Measurements from ENCODE around the gene AP1B1.

Gene AP1B1

GRCh38 chr22:29302681-29303465 lies 85.5 kb downstream of the AP1B1 start:
- no peak overlapping the region for H3K4me3 ChIP-seq (ENCODE audit: low read length)
- no peak for TF ChIP-seq ZNF274 (IDR thresholded peaks at IDR 0.05; ENCODE audit: low read depth, low read length)

- no peak overlapping the region for H3K4me3 ChIP-seq (ENCODE audit: low read length)
- no peak for TF ChIP-seq ZNF274 (IDR thresholded peaks at IDR 0.05; ENCODE audit: low read depth, low read length)
Observed at GRCh38 chr22:29302402-29302680, 86.0 kb downstream of the AP1B1 start.

GRCh38 chr22:29301716-29302401 lies 86.5 kb downstream of the AP1B1 start:
- no peak for TF ChIP-seq ZNF274 (IDR thresholded peaks at IDR 0.05; ENCODE audit: low read depth, low read length)
- H3K4me3 ChIP-seq (ENCODE audit: low read length), result no peak overlapping the region

GRCh38 chr22:29300807-29301601 lies 87.4 kb downstream of the AP1B1 start:
- TF ChIP-seq ZNF274 (IDR thresholded peaks at IDR 0.05; ENCODE audit: low read depth, low read length), result no peak

GRCh38 chr22:29300467-29300806 lies 87.9 kb downstream of the AP1B1 start:
- no peak overlapping the region for H3K4me3 ChIP-seq (ENCODE audit: low read length)
- no peak for TF ChIP-seq ZNF274 (IDR thresholded peaks at IDR 0.05; ENCODE audit: low read depth, low read length)

More at GRCh38 chr22:29300807-29301601, 87.4 kb downstream of the AP1B1 start:
- H3K4me3 ChIP-seq (ENCODE audit: low read length), result no peak overlapping the region

GRCh38 chr22:29299136-29299900 lies 89.1 kb downstream of the AP1B1 start:
- TF ChIP-seq ZNF274 (IDR thresholded peaks at IDR 0.05; ENCODE audit: low read depth, low read length), result no peak
- no peak overlapping the region for H3K4me3 ChIP-seq (ENCODE audit: low read length)

GRCh38 chr22:29298641-29299040 lies 89.7 kb downstream of the AP1B1 start:
- no peak for TF ChIP-seq ZNF274 (IDR thresholded peaks at IDR 0.05; ENCODE audit: low read depth, low read length)

GRCh38 chr22:29292379-29292778 lies 96.0 kb downstream of the AP1B1 start:
- TF ChIP-seq ZNF274 (IDR thresholded peaks at IDR 0.05; ENCODE audit: low read depth, low read length), result no peak
- H3K4me3 ChIP-seq (ENCODE audit: low read length), result no peak overlapping the region

More at GRCh38 chr22:29298641-29299040, 89.7 kb downstream of the AP1B1 start:
- H3K4me3 ChIP-seq (ENCODE audit: low read length), result no peak overlapping the region

GRCh38 chr22:29291215-29291614 lies 97.2 kb downstream of the AP1B1 start:
- TF ChIP-seq ZNF274 (IDR thresholded peaks at IDR 0.05; ENCODE audit: low read depth, low read length), result no peak
- no peak overlapping the region for H3K4me3 ChIP-seq (ENCODE audit: low read length)

GRCh38 chr22:29290061-29290460 lies 98.3 kb downstream of the AP1B1 start:
- no peak overlapping the region for H3K4me3 ChIP-seq (ENCODE audit: low read length)
- no peak for TF ChIP-seq ZNF274 (IDR thresholded peaks at IDR 0.05; ENCODE audit: low read depth, low read length)

- no peak for TF ChIP-seq ZNF274 (IDR thresholded peaks at IDR 0.05; ENCODE audit: low read depth, low read length)
- no peak overlapping the region for H3K4me3 ChIP-seq (ENCODE audit: low read length)
Observed at GRCh38 chr22:29288837-29289236, 99.5 kb downstream of the AP1B1 start.

GRCh38 chr22:29284196-29284595 lies 104.2 kb downstream of the AP1B1 start:
- no peak for TF ChIP-seq ZNF274 (IDR thresholded peaks at IDR 0.05; ENCODE audit: low read depth, low read length)
- no peak overlapping the region for H3K4me3 ChIP-seq (ENCODE audit: low read length)

- no peak overlapping the region for H3K4me3 ChIP-seq (ENCODE audit: low read length)
- no peak for TF ChIP-seq ZNF274 (IDR thresholded peaks at IDR 0.05; ENCODE audit: low read depth, low read length)
Observed at GRCh38 chr22:29277927-29278326, 110.4 kb downstream of the AP1B1 start.

Data from GM08714 (cell line).